Smooth muscle cell (in vitro differentiated cells): ENCODE measurements around the gene OR8B2. TPM values are rescaled to one million over a fixed set of nuclear protein-coding genes. Genes with fewer than 3 reads are reported as not detected.

Source experiments
- DNase-seq: peaks from one replicate; lab custom pipeline; 2025; ENCODE audit not compliant: unreplicated experiment; lab: John Stamatoyannopoulos, UW
- H2AFZ ChIP-seq: fragments of 200-600 bp; sonication (generic); 2 replicates; pipeline ENCODE4 v1.6.0; 2016; ENCODE audit warnings: antibody characterized with exemption, low read depth, mild to moderate bottlenecking
- H3F3A ChIP-seq: fragments of 200-600 bp; sonication (generic); 2 replicates; pipeline ENCODE4 v1.6.0; 2017; ENCODE audit warnings: antibody characterized with exemption, low read depth
- H3K27ac ChIP-seq: fragments of 200-600 bp; sonication (generic); 2 replicates; pipeline ENCODE4 v1.5.1; 2016; ENCODE audit warnings: low read depth, mild to moderate bottlenecking
- H3K27me3 ChIP-seq: fragments of 200-600 bp; sonication (generic); 2 replicates; pipeline ENCODE4 v1.6.1; 2016; ENCODE audit warnings: low read depth, mild to moderate bottlenecking
- H3K36me3 ChIP-seq: fragments of 200-600 bp; sonication (generic); 2 replicates; pipeline ENCODE4 v1.5.1; 2016; ENCODE audit warnings: low read depth
- H3K4me1 ChIP-seq: fragments of 200-600 bp; sonication (generic); 2 replicates; pipeline ENCODE4 v1.5.1; 2016; ENCODE audit warnings: low read depth
- H3K4me2 ChIP-seq: fragments of 200-600 bp; sonication (generic); 2 replicates; pipeline ENCODE4 v1.6.0; 2016; ENCODE audit warnings: mild to moderate bottlenecking
- H3K4me3 ChIP-seq: fragments of 200-600 bp; sonication (generic); 2 replicates; pipeline ENCODE4 v1.5.1; 2016; ENCODE audit warnings: mild to moderate bottlenecking
- H3K79me2 ChIP-seq: fragments of 200-600 bp; sonication (generic); 2 replicates; pipeline ENCODE4 v1.6.0; 2016; ENCODE audit warnings: low read depth, mild to moderate bottlenecking
- H3K9ac ChIP-seq: fragments of 200-600 bp; sonication (generic); 2 replicates; pipeline ENCODE4 v1.6.0; 2016; ENCODE audit warnings: low read depth
- H3K9me3 ChIP-seq: fragments of 200-600 bp; sonication (generic); replicated peaks from 2 replicates; pipeline ENCODE4 v1.5.1; 2016; ENCODE audit warnings: low read depth
- H4K20me1 ChIP-seq: fragments of 200-600 bp; sonication (generic); 2 replicates; pipeline ENCODE4 v1.6.0; 2016; ENCODE audit warnings: low read depth
- CTCF ChIP-seq: fragments of 200-600 bp; sonication (generic); IDR thresholded peaks from 2 replicates; pipeline ENCODE4 v1.5.1; 2017; ENCODE audit warnings: borderline replicate concordance, mild to moderate bottlenecking, antibody characterized with exemption; ENCODE audit not compliant: insufficient read depth, poor library complexity, severe bottlenecking
- WGBS: methylation state at CpG from one replicate; pipeline ENCODE4 v1.1.7; 2016; ENCODE audit warnings: low lambda C conversion rate; 5-methylcytosine and 5-hydroxymethylcytosine counted together
- polyA plus RNA-seq: library from polyadenylated mRNA; unstranded; fragments of >200 nt; fragmentation: Nextera tagmentation; extraction: Ambion mirVana; gene quantifications from 2 replicates; pipeline ENCODE4 v1.2.1, GENCODE V29; 2016
- total RNA-seq: library from RNA; depleted of rRNA; stranded (reverse); fragments of >200 nt; gene quantifications from 2 replicates; pipeline ENCODE4 v1.2.3, GENCODE V29; 2014

The OR8B2 gene
- total and polyA plus RNA-seq, 2 experiments from 2014 or later: not detected

GRCh38 chr11:124359566-124359965 is 24.7 kb downstream of the OR8B2 start:
- Histone ChIP-seq H3K4me1 (no peaks in the 10 kb centered on the region), H3K9ac (no peak overlapping the region), H3K27ac (no peak overlapping the region), H3K4me2 (no peak overlapping the region), H2AFZ (no peak overlapping the region), H3F3A (no peaks in the 10 kb centered on the region), H3K9me3 (no peaks in the 10 kb centered on the region), H3K27me3 (peaks cover 4% of the 10 kb centered on the region), H4K20me1 (no peaks in the 10 kb centered on the region), H3K36me3 (no peaks in the 10 kb centered on the region), H3K4me3 (no peak overlapping the region), H3K79me2 (no peaks in the 10 kb centered on the region)
- WGBS: 33% methylated on average over 2 of the region's 2 CpGs
- DNase-seq: no peak
- no peak for TF ChIP-seq CTCF

- Histone ChIP-seq H3K9ac (no peak overlapping the region), H2AFZ (no peak overlapping the region), H3K9me3 (peaks cover 4% of the 10 kb centered on the region), H3K27me3 (no peaks in the 10 kb centered on the region), H3F3A (no peaks in the 10 kb centered on the region), H3K4me1 (no peaks in the 10 kb centered on the region), H4K20me1 (no peaks in the 10 kb centered on the region), H3K4me3 (no peak overlapping the region), H3K4me2 (no peak overlapping the region), H3K79me2 (no peaks in the 10 kb centered on the region), H3K27ac (no peak overlapping the region), H3K36me3 (no peaks in the 10 kb centered on the region)
- no peak for TF ChIP-seq CTCF
- DNase-seq: no peak
- WGBS: 41% methylated on average over 3 of the region's 3 CpGs
These were observed 37.9 kb downstream of the OR8B2 start for GRCh38 chr11:124346311-124346955.

GRCh38 chr11:124344346-124344745 is 40.0 kb downstream of the OR8B2 start:
- Histone ChIP-seq H3K79me2 (no peaks in the 10 kb centered on the region), H2AFZ (no peak overlapping the region), H3K27ac (no peak overlapping the region), H3K9ac (no peak overlapping the region), H3K9me3 (peaks cover 2% of the 10 kb centered on the region), H3K4me3 (no peak overlapping the region), H3K36me3 (no peaks in the 10 kb centered on the region), H3K4me2 (no peak overlapping the region), H3K27me3 (no peaks in the 10 kb centered on the region), H3K4me1 (no peaks in the 10 kb centered on the region), H3F3A (no peaks in the 10 kb centered on the region), H4K20me1 (no peaks in the 10 kb centered on the region)
- 82% methylated on average over 5 of the region's 5 CpGs for WGBS
- DNase-seq: no peak
- TF ChIP-seq CTCF: no peak

GRCh38 chr11:124340142-124340447 is 44.2 kb downstream of the OR8B2 start:
- H3F3A ChIP-seq: no peaks in the 10 kb centered on the region
- WGBS: 93% methylated on average over 2 of the region's 2 CpGs
- no peak overlapping the region for H2AFZ ChIP-seq
- no peaks in the 10 kb centered on the region for H3K79me2 ChIP-seq
- H3K4me2 ChIP-seq: no peak overlapping the region
- no peak for DNase-seq
- no peaks in the 10 kb centered on the region for H3K4me1 ChIP-seq
- no peak overlapping the region for H3K9ac ChIP-seq
- no peak for TF ChIP-seq CTCF
- no peak overlapping the region for H3K27ac ChIP-seq
- H3K4me3 ChIP-seq: no peak overlapping the region
- H4K20me1 ChIP-seq: no peaks in the 10 kb centered on the region
- no peaks in the 10 kb centered on the region for H3K36me3 ChIP-seq
- H3K9me3 ChIP-seq: no peaks in the 10 kb centered on the region
- no peaks in the 10 kb centered on the region for H3K27me3 ChIP-seq
